Measurements from ENCODE around the gene PPP1R1A. TPM values are rescaled to one million over a fixed set of nuclear protein-coding genes. Genes with fewer than 3 reads are reported as not detected.

Gene PPP1R1A
- polyA plus RNA-seq, 1 donor (not counting 4 experiments of a cell fraction or from before 2014, with no cell fraction given): not detected

- no peak overlapping the region for H3K9ac ChIP-seq (ENCODE audit: control insufficient read depth, extremely low read depth, insufficient read depth, low read length)
- peaks cover 24% of the 10 kb centered on the region for H3K27me3 ChIP-seq (ENCODE audit: control insufficient read depth, extremely low read depth, insufficient read depth, low read length)
- no peak overlapping the region for H3K27ac ChIP-seq (ENCODE audit: control insufficient read depth, insufficient read depth, low read length)
- no peaks in the 10 kb centered on the region for H3K9me3 ChIP-seq (ENCODE audit: control insufficient read depth, low read depth, low read length)
- no peak for TF ChIP-seq EZH2 (IDR thresholded peaks at IDR 0.05; ENCODE audit: low read length)
- TF ChIP-seq CTCF (optimal IDR thresholded peaks at IDR 0.05 in 1 of 3, IDR thresholded peaks at IDR 0.05 in 1 of 3, conservative IDR thresholded peaks at IDR 0.05 in 1 of 3; ENCODE audit: extremely low read depth in 1 of 3, insufficient read depth in 2 of 3, low read length in 3 of 3): no peak
- H3K36me3 ChIP-seq (ENCODE audit: control insufficient read depth in 2 of 2, extremely low read depth in 1 of 2, insufficient read depth in 2 of 2, low read length in 2 of 2): no peaks in the 10 kb centered on the region
- no peak overlapping the region for H3K4me2 ChIP-seq (ENCODE audit: control insufficient read depth, extremely low read depth, insufficient read depth, low read depth, low read length)
- H3K9me1 ChIP-seq (ENCODE audit: control insufficient read depth, extremely low read depth, insufficient read depth, low read length): no peaks in the 10 kb centered on the region
- no peaks in the 10 kb centered on the region for H3K79me2 ChIP-seq (ENCODE audit: control insufficient read depth, insufficient read depth, low read length)
- H4K20me1 ChIP-seq (ENCODE audit: control insufficient read depth, extremely low read depth, insufficient read depth, low read length): no peaks in the 10 kb centered on the region
- no peak overlapping the region for H3K4me3 ChIP-seq (ENCODE audit: control insufficient read depth in 2 of 3, extremely low read depth in 1 of 3, insufficient read depth in 2 of 3, low read depth in 1 of 3, low read length in 3 of 3)
- dilution Hi-C loops (cut with MboI; ENCODE audit: extremely low pct_ligation_motif_present, low sequenced_read_pairs): no loop called here
- FAIRE-seq: no peak
- H2AFZ ChIP-seq (ENCODE audit: control insufficient read depth, low read length): no peak overlapping the region
- no peaks in the 10 kb centered on the region for H3K4me1 ChIP-seq (ENCODE audit: control insufficient read depth, extremely low read depth, insufficient read depth, low read length)
- DNase-seq (ENCODE audit: low read depth, low spot score): no peak
Observed at GRCh38 chr12:54558759-54559158, 29.7 kb downstream of the PPP1R1A start.

DNA sequence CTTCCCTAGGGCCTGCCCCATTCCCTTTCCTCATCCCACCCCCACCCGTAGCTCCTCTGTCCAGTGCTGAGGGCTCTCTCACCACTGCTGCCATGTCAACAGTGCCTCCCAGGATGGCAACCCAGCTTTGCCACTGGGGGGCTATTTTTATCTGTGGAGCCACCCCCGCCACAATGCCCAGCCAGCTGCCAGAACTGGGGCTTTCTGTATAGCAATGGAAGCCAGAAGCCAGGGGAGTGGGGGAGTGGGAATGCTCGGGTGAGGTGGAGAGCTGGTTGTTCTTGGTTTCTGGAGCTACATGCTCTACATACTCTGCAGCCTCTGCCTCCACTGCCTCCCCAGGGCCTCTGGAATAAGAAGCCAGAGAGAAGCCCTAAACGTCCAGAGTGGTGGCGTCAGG, 30.1 kb downstream of the PPP1R1A start:
- TF ChIP-seq EZH2 (IDR thresholded peaks at IDR 0.05; ENCODE audit: low read length) (no peak), CTCF (optimal IDR thresholded peaks at IDR 0.05 in 1 of 3, IDR thresholded peaks at IDR 0.05 in 1 of 3, conservative IDR thresholded peaks at IDR 0.05 in 1 of 3; ENCODE audit: extremely low read depth in 1 of 3, insufficient read depth in 2 of 3, low read length in 3 of 3) (no peak)

More for the DNA sequence above, 30.1 kb downstream of the PPP1R1A start:
- Histone ChIP-seq H3K36me3 (ENCODE audit: control insufficient read depth in 2 of 2, extremely low read depth in 1 of 2, insufficient read depth in 2 of 2, low read length in 2 of 2) (no peaks in the 10 kb centered on the region), H3K27ac (ENCODE audit: control insufficient read depth, insufficient read depth, low read length) (no peak overlapping the region), H3K4me3 (ENCODE audit: control insufficient read depth in 2 of 3, extremely low read depth in 1 of 3, insufficient read depth in 2 of 3, low read depth in 1 of 3, low read length in 3 of 3) (no peak overlapping the region), H3K9me1 (ENCODE audit: control insufficient read depth, extremely low read depth, insufficient read depth, low read length) (no peaks in the 10 kb centered on the region), H3K27me3 (ENCODE audit: control insufficient read depth, extremely low read depth, insufficient read depth, low read length) (peaks cover 24% of the 10 kb centered on the region), H3K9ac (ENCODE audit: control insufficient read depth, extremely low read depth, insufficient read depth, low read length) (no peak overlapping the region), H2AFZ (ENCODE audit: control insufficient read depth, low read length) (no peak overlapping the region), H3K9me3 (ENCODE audit: control insufficient read depth, low read depth, low read length) (no peaks in the 10 kb centered on the region), H3K4me2 (ENCODE audit: control insufficient read depth, extremely low read depth, insufficient read depth, low read depth, low read length) (no peak overlapping the region), H3K79me2 (ENCODE audit: control insufficient read depth, insufficient read depth, low read length) (no peaks in the 10 kb centered on the region), H4K20me1 (ENCODE audit: control insufficient read depth, extremely low read depth, insufficient read depth, low read length) (no peaks in the 10 kb centered on the region), H3K4me1 (ENCODE audit: control insufficient read depth, extremely low read depth, insufficient read depth, low read length) (no peaks in the 10 kb centered on the region)
- no peak for FAIRE-seq
- no peak for DNase-seq (ENCODE audit: low read depth, low spot score)
- dilution Hi-C loops (cut with MboI; ENCODE audit: extremely low pct_ligation_motif_present, low sequenced_read_pairs): no loop called here
